SIG-M5 treated with dmso at 0.1 percent for 504 hours (cell line): ENCODE results near the gene SLC25A6.
"Not testable (repeated sequence)": the region's sequence is repeated elsewhere in the genome, so short reads cannot be mapped to it uniquely, and the experiment has no call there.

Experiments
- DNase-seq: peaks from one replicate; lab custom pipeline; 2025; ENCODE audit not compliant: unreplicated experiment; lab: John Stamatoyannopoulos, UW

SLC25A6 gene

DNA sequence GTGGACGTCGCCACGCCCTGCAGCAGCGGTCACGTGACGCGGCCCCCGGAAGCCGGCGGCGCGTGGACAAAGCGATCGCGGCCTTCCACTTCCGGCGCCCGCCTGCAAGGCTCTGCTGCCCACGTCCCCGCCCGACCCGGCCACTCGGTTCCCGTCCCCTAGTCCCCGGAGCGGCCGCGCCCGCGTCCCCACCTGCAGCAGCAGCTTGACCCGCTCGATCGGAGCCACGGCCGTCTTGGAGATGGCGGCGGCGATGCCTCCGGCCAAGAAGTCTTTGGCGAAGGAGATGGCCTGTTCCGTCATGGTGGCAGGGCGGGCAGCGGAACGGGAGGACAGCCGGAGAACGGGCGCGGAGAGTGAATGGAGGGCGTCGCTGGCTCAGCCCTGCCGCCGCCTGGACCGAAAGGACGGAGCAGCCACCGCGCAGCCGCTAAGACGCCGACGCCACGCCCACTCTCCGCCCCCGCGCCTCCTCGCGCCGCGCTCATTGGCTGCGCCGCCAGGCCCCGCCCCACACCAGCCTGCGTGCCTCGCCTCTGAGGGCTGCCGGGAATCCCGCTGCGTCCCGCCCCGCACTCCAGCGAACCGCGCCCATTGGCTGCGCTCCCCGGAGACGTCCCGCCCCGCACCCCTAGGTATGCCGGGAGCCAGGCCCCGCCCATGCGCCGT, at the start of gene SLC25A6:
Gene SLC25A6, minus strand, starts transcription at position 407 of the 669 bp plus-strand sequence. Its CDS starts 104 bp downstream, at position 303.
- DNase-seq, result no peak

DNA sequence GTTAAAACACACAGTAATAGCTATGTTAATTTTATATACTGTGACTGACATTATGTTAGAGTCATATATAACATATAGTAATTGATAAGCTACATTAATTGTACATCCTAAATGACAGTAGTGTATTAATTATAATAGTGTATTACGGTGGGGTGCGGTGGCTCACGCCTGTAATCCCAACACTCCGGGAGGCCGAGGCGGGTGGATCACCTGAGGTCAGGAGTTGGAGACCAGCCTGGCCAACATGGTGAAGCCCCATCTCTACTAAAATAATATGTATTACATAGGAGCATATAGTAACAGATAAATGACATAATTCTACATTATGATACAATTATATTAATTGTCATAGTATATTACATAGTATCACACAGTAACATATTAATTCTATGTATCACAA, 48.6 kb upstream of the SLC25A6 start:
- DNase-seq, result no peak

DNA sequence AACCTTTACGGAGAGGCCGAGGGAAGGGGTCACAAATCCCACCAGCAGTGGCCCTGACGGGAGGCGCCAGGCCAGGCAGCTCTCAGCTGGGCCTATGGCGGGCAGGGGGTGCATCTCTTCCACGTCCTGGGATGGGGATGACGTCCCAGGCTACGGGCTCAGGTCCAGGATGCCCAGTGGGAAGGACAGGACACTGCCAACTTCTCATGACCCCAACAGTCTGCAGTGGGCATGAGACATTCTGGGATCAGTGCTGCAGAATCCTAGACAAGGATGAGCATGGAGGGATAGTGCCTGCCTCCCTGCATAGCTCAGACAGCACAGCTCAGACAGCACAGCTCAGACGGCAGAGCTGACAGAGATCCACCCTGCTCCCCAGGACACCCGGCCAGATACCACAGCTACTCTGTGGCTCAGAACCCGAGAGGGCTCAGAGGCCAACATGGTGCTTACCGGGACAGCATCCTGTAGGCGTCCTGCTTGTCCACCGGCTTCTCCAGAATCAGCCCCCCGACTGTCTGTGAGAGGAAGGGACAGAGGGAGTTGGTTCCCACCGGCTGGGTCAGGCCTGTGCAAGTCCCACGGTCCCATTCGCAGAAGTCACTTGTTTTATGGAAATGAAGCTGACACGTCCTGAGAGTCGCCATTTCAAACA, 43.5 kb upstream of the SLC25A6 start:
- no peak for DNase-seq

DNA sequence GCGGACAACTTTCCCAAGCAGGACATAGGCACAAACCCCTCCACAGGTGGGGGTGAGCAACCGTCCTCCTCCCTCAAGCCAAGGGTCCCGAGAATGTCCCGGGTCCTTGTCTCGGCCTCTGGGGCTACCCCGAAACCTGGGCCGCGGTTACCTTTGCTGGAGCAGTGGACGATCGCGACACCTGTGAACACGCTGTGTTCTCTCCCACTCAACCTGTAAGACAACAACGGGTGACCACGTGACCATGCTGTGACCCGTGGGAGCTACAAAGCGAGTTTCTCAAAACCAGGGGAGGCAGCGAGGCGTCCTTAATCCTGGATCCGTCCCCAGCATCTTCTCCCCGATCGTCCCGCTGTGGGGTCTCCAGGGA, 42.9 kb upstream of the SLC25A6 start:
- DNase-seq, result no peak

DNA sequence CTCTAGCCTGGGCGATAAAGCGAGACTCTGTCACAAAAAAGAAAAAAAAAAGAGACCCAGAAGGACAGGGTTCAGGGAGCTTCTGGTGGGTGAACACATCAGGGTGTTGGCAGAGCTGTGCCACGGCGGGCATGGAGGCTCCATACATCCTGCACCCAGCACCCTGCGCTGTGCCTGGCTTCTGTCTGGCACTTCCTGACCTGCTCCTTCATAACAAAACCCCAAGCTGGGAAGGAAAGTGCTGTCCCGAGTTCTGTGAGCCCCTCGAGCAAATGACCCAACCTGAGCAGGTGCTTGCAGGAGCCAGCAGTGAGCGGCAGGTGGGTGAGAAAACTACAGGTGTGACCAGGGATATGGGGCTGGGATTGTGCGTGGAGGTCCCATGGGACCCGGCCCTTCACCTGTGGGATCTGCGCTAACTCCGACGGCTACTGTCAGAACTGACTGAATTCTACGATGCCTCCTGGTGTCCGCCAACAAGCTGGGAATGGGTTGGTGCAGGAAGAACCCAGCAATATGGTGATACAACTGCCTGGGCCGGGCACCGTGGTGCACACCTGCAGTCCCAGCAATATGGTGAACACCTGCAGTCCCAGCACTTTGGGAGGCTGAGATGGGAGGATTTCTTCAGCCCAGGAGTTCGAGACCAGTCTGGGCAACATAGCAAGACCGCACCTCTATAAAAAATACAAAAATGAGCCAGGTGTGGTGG, 41.9 kb upstream of the SLC25A6 start:
- DNase-seq, result no peak

DNA sequence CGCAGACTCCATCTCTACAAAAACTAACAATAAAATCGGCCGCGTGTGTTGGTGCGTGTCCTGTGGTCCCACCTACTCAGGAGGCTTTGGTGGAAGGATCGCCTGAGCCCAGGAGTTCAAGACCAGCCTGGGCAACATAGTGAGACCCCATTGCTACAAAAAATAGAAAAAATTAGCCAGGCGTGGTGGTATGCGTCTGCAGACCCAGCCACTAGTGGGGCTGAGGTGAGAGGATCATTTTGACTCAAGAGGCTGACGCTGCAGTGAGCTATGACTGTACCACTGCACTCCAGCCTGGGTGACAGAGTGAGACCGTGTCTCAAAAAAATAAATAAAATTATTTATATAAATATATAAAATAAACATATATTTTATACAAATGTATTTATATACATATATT, 38.5 kb upstream of the SLC25A6 start:
- DNase-seq, result no peak

DNA sequence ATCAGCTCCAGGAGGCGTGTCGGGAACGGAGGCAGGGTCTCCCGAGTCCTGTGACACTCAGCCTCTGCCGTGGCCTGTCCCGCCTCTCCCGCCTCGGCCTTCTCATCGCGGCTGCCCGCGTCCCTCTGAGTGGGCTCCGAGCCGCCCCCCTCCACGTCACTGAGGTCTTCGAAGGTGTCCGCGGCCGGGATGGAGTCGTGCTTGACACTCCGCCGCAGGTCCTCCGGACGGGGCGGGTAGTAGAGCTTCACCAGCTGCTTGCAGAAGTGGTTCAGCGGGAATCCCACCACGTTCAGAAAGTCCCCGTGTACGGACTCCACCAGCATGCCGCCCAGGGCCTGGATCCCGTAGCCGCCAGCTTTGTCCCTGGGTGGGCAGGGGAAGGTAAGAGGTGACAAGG, 35.8 kb upstream of the SLC25A6 start:
- no peak for DNase-seq

DNA sequence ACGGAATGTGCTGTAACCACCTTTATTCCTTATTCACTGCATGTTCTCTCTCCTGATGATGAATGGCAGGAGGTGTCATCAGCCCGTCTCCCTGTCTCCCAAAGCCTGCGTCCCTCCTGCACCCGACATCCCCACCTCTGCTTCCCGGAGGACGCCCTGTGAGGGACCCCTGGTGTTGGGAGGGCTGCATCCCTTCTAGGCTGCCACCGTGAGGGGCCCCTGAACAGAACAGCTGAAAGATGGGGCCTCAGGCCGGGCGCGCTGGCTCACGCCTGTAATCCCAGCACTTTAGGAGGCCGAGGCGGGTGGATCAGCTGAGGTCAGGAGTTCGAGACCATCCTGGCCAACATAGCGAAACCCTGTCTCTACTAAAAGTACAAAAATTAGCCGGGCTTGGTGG, 34.4 kb upstream of the SLC25A6 start:
- DNase-seq, result not testable (repeated sequence)

DNA sequence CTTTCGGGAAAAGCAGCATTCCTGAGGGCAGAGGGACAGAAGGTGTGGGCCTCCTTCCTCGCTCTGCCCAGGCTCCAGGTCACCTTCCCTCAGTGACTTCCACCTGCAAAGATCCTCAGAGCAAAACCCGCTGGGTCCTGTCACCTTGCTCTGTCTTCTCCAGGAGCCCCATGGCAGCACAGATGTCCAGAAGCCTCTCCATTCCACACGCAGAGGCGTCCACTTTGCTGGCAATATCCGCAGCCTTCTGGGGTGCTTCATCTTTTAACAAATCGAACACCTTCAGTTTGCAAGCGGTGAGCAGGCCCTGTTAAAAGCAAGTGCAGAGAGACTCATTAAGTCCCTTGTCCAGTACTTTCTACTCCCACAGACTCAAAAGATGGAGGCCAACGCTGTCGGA, 33.5 kb upstream of the SLC25A6 start:
- no peak for DNase-seq

DNA sequence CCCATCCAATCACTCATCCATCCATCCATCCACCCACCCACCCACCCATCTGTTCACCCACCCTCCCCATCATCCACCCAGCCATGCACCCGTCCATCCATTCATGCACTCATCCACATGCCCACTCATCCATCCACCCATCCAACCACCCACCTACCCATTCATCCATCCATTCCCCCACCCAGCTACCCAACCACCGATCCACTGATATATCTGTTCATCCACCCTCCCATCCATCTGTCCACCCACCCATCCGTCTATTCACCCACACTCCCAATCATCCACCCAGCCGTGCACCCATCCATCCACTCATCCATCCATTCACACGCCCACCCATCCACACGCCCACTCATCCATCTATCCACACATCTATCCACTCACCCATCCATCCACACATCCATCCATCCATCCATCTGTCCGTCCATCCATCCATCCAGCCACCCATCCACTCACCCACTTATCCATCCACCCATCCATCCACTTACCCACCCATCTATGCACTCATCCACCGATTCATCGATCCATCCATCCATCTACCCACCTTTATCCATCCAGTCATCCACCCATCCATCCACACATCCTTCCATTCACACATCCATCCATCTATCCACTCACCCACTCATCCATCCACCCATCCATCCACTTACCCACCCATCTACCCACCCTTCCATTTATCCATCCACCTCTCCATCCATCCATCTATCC, 32.4 kb upstream of the SLC25A6 start:
- no peak for DNase-seq

DNA sequence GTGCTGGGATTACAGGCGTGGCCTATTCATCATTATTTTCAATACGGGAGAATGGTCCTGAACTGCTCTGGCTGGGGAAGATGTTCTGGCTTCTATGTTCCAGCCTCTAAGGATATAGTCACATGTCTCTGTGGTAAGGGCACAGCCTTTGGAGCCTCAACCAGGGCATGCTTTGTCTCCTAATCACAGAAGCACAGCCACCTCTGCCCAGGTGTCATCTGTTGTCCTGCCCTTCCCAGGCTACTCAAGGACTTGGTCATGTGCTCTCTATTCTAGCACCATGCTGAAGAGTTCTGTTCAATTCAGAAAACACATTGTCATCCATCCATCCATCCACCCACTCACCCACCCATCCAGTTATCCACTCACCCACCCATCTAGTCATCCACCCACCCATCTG, 31.3 kb upstream of the SLC25A6 start:
- DNase-seq, result no peak

DNA sequence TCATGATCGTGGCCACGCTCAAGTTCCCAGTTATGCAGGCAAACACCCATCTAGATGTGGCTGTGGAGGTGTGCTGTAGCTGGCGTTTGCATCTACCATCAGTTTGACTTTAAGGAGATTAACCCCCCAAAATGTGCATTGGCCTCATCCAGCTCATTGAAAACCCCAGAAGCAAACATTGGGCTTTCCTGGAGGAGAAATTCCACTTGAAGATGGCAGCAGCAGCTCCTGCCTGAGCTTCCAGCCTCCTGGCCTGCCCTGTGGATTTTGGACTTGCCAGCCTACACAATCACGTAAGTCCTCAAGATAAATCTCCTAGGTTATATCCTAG, 30.2 kb upstream of the SLC25A6 start:
- no peak for DNase-seq

DNA sequence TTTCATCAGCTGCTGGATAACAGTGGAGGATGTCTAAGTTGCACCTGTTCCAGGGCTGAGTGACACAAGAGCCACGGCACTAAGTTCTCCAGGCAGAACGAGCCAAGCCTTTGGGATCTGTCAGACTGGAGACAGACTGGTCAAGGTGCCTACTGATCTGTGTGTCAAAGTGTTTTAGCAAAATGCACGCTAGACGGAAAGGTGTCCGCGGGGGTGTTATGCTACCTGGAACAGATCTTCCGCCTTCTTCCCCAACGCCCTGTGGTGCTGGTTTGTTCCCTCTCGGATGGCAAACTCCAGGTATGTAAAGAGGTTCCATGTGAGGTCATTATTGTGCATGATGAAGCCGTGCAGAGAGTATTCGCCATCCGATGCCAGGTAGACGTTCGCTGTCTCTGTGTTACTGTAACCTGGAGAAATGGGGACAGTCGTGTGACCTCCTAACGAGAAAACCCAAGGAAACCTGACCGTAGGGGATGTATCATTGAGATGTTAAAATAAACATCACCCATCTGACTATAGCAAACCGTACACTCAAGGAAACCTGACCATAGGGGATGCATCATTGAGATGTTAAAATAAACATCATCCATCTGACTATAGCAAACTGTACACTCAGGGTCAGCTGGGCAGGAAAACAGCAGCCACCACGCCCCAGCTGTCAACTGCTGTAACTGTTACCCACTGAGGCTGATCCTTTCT, 29.7 kb upstream of the SLC25A6 start:
- no peak for DNase-seq

DNA sequence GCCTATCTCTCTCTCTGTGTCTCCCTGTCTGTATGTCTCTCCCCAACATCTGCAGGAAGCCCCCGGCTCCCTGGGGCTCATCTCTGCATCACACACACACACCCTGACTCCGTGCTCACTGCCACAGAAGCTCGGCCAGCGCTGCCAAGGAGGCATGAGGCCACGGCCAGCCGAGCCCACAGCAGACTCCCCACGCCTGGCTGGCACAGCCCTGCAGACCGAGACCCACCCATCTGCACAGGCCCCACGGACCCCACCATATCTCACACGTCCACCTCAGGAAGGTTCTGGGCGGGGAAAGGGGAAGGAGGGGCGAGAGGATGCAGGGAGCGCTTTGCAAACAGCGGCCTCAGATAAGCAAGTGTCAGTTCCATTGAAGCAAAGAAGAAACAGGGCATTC, 28.5 kb upstream of the SLC25A6 start:
- no peak for DNase-seq

DNA sequence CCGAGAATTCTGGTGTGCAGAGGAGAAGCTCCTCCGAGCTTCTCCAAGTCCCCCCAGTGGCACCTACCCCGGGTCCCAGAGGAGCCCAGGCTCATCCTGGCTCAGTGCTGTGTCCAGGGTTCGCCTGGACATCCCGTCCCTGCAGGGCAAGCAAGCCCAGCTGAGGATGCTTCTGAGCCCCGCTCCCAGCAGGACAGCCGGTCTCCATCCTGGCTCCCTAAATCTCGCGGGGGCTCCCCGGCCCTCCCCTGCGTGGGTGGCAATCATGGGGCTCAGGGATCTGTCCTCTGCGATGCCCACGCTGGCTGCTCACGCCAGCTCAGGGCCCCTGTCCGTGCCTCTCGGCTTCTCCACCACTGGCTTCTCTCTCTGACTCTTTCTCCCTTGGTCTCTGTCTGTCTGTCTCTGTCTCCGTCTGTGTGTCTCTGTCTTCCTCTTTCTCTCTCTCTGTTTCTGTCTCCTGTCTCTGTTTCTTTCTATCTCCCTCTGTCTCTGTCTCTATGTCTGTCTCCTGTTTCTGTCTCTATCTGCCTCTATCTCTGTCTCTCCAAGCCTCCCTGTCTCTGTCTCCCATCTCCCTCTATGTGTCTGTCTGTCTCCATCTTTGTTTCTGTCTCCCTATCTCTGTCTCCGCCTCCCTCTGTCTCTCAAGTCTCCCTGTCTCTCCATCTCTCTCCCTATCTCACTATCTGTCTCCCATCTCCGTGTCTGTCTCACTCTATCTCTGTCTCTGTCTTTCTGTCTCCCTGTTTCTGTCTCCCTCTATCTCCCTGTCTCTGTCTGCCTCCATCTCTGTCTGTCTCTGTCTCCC, 27.8 kb upstream of the SLC25A6 start:
- no peak for DNase-seq

DNA sequence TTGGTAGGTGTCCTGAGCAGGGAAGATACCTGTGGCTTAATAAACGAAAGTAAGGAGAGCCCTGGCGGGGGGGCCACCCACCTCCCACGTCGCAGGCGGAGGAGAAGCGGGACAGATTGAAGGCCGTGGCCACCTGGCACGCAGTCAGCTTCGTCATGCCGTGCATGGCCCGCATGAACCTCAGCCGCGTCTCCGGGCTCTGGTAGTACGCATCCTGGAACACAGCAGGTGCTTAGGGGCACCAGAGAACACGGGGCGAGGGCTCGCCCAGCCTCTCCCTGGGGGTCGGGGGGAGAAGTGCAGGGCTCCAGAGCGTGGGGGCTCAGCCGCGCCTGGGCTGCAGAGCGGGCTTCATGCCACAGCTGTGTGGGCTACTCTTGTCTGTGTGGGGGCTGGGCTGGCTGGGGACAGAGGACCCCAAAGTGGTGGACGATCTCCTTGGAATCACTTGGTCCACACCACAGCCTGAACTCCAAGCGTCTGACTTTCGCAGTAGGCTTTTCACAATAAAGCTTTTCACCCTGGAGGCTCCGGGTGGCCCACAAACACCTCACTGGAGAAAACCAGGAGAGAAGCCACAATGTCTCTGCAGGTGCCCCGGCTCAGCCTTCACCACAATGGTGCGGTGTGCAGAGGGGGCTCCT, 27.1 kb upstream of the SLC25A6 start:
- DNase-seq, result no peak

DNA sequence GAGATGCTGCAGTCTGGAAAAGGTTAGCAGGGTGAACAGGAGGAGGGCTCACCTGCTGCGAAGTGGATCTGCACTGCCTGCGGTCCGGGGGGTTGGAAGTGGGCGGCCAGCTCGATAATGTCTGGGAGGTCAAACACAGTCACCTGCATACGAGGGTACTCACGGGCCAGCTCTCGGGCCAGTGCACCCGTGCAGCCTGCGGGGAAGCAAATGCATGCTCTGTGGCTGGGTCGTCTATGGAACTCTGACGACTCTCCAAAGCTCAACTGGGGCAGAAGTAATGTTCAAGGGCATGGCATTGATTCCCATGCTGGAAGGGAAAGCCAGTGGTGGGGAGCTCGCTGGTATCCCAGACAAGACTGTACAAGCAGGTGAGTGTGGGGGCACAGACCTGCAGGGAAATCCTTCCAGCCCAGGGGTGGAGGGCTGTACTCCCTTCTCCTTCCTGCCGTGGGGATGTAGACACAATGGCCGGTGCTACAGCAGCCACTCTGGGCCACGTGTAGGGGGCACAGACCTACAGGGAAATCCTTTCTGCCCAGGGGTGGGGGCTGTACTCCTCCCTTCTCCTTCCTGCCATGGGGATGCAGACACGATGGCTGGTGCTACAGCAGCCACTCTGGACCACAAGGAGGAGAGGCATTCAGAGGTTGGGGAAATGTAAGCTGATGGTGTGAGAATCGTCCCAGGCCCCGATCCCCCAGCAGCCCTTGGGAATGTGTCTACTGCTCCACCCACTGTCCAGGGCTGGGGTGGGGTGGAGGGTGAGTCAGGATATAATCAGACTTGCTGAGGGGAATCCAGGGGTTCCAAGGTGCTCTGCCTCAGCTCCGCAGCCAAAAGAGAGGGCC, 26.2 kb upstream of the SLC25A6 start:
- no peak for DNase-seq

DNA sequence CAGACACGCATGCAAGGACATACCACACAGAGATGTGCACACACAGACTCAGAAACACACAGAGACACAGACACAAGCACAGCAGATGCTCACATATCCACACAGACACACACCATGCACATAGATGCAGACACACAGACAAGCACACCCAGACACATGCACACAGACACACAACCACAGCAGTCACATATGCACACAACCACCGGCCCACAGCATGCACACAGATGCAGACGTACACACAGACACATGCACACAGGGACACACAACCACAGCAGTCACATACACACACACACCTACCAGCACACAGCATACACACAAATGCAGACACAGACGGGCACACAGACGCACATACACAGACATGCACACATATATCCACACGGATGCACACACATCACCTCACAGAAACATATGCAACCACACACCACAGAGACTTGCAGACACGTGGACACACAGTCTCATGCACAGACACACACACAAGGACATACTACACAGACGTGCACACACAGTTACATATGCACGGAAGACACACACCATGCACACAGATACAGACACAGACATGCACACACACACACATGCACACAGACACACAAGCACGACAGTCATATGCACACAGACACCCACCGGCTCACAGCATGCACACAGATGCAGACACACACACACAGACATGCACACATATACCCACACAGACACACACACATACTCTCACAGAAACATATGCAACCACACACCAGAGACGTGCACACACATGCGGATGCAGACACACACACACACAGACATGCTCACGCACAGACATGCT, 25.2 kb upstream of the SLC25A6 start:
- no peak for DNase-seq
